H1 (cell line): ENCODE results near the gene BABAM2. TPM values are rescaled to one million over a fixed set of nuclear protein-coding genes. Genes with fewer than 3 reads are reported as not detected.

ENCODE experiments used
- CTCF ChIA-PET: fragments of 300-600 bp; sonication (Branson Sonifier 250); formaldehyde crosslinking; loops from one replicate; lab custom pipeline; 2021; ENCODE audit not compliant: partially characterized antibody; lab: Charles Lee
- POLR2A ChIA-PET: fragments of 300-600 bp; sonication (Branson Sonifier 250); formaldehyde crosslinking; loops from one replicate; lab custom pipeline; 2021; ENCODE audit warnings: inconsistent platforms; ENCODE audit not compliant: partially characterized antibody; lab: Charles Lee
- DNase-seq, 2 experiments: peaks; one replicate each; pipeline versions ENCODE4 v3.0.0 to v3.0.0-alpha.2; 2010 to 2022; ENCODE audit warnings: low spot score in 2 of 2, low read depth in 1 of 2, mixed read lengths in 1 of 2
- FAIRE-seq: peaks from 2 replicates; lab custom pipeline; 2011; peaks lifted over from hg19 to GRCh38; lab: Jason Lieb, UNC
- H2AFZ ChIP-seq: 2 replicates; pipeline ENCODE4 v1.8.1; 2012; ENCODE audit warnings: low read length, inconsistent platforms
- H2AK5ac ChIP-seq: 2 replicates; pipeline ENCODE4 v1.6.1; 2013; ENCODE audit warnings: low read depth, low read length
- H2BK120ac ChIP-seq: replicated peaks from 2 replicates; pipeline ENCODE3; 2013; ENCODE audit warnings: low read depth, low read length, inconsistent platforms
- H2BK12ac ChIP-seq: 2 replicates; pipeline ENCODE4 v1.6.1; 2013; ENCODE audit warnings: low read depth, low read length
- H2BK15ac ChIP-seq: 2 replicates; pipeline ENCODE4 v1.6.1; 2013; ENCODE audit warnings: low read length
- H2BK20ac ChIP-seq: 2 replicates; pipeline ENCODE4 v1.6.1; 2013; ENCODE audit warnings: low read length
- H2BK5ac ChIP-seq: 2 replicates; pipeline ENCODE4 v1.6.1; 2013; ENCODE audit warnings: low read depth, low read length
- H3K14ac ChIP-seq: 2 replicates; pipeline ENCODE4 v1.6.1; 2013; ENCODE audit warnings: inconsistent platforms; ENCODE audit not compliant: insufficient read length
- H3K18ac ChIP-seq: 2 replicates; pipeline ENCODE4 v1.6.1; 2013; ENCODE audit warnings: low read length; ENCODE audit errors: extremely low read depth
- H3K23ac ChIP-seq: 2 replicates; pipeline ENCODE4 v1.6.1; 2013; ENCODE audit warnings: inconsistent platforms; ENCODE audit not compliant: insufficient read length
- H3K23me2 ChIP-seq: 2 replicates; pipeline ENCODE4 v1.6.1; 2013; ENCODE audit warnings: low read depth, low read length
- H3K27ac ChIP-seq: 2 replicates; pipeline ENCODE4 v1.6.1; 2011; ENCODE audit warnings: low read depth, low read length, inconsistent platforms
- H3K27me3 ChIP-seq, 4 experiments: replicated peaks in 1 of 4; 1 replicate in 1 of 4; 2 replicates in 3 of 4; pipeline versions ENCODE4 v1.6.1 to v1.8.1; 2011 to 2013; ENCODE audit warnings: low read length in 3 of 4, mild to moderate bottlenecking in 3 of 4, inconsistent platforms in 2 of 4, mixed read lengths in 2 of 4, moderate library complexity in 1 of 4; ENCODE audit not compliant: control insufficient read depth in 3 of 4, insufficient read depth in 3 of 4; ENCODE audit errors: extremely low read depth in 1 of 4
- H3K36me3 ChIP-seq, 4 experiments: 2 replicates each; pipeline versions ENCODE4 v1.6.1 to v1.8.1; 2011 to 2013; ENCODE audit warnings: mild to moderate bottlenecking in 4 of 4, low read length in 3 of 4, moderate library complexity in 2 of 4, control low read depth in 1 of 4, inconsistent platforms in 1 of 4; ENCODE audit not compliant: insufficient read depth in 4 of 4, control insufficient read depth in 2 of 4
- H3K4ac ChIP-seq: replicated peaks from 2 replicates; pipeline ENCODE3; 2013; ENCODE audit warnings: low read length, low read depth, mixed read lengths, inconsistent platforms; ENCODE audit not compliant: insufficient read length
- H3K4me1 ChIP-seq, 4 experiments: replicated peaks in 1 of 4; 1 replicate in 1 of 4; 2 replicates in 3 of 4; pipeline versions ENCODE4 v1.6.1 to v1.8.1; 2011 to 2013; ENCODE audit warnings: low read length in 3 of 4, inconsistent platforms in 2 of 4, mixed read lengths in 1 of 4; ENCODE audit not compliant: insufficient read depth in 4 of 4, control insufficient read depth in 3 of 4
- H3K4me2 ChIP-seq, 2 experiments: 2 replicates each; pipeline versions ENCODE4 v1.6.1 to v1.8.1; 2011 to 2013; ENCODE audit warnings: low read depth in 2 of 2, low read length in 2 of 2, control low read depth in 1 of 2, inconsistent platforms in 1 of 2, mild to moderate bottlenecking in 1 of 2; ENCODE audit not compliant: insufficient read depth in 1 of 2
- H3K4me3 ChIP-seq, 4 experiments: fragments of 200-600, 300-600 bp in 1 of 4; sonication (generic), shearing (Covaris generic), sonication (Bioruptor Twin) in 1 of 4; 2 replicates each; pipeline versions ENCODE4 v1.5.1 to v1.8.1; 2011 to 2016; ENCODE audit warnings: low read length in 4 of 4, low read depth in 3 of 4, control low read depth in 2 of 4, inconsistent platforms in 2 of 4, mild to moderate bottlenecking in 2 of 4, mixed read lengths in 1 of 4, moderate library complexity in 1 of 4; ENCODE audit not compliant: insufficient read depth in 2 of 4; ENCODE audit errors: extremely low read depth in 1 of 4
- H3K56ac ChIP-seq: replicated peaks from 2 replicates; pipeline ENCODE3; 2013; ENCODE audit warnings: low read depth, mild to moderate bottlenecking, mixed read lengths, low read length, inconsistent platforms; ENCODE audit not compliant: insufficient read length
- H3K79me1 ChIP-seq: 2 replicates; pipeline ENCODE4 v1.6.1; 2013; ENCODE audit warnings: low read depth, low read length, control low read depth
- H3K79me2 ChIP-seq, 2 experiments: 2 replicates each; pipeline versions ENCODE4 v1.6.1 to v1.8.1; 2012 to 2013; ENCODE audit warnings: low read length in 2 of 2, mild to moderate bottlenecking in 2 of 2, inconsistent platforms in 1 of 2; ENCODE audit not compliant: insufficient read depth in 2 of 2, control insufficient read depth in 1 of 2
- H3K9ac ChIP-seq, 4 experiments: replicated peaks in 1 of 4; 1 replicate in 1 of 4; 2 replicates in 3 of 4; pipeline versions ENCODE4 v1.6.1 to v1.8.1; 2011 to 2013; ENCODE audit warnings: low read depth in 3 of 4, low read length in 3 of 4, control low read depth in 2 of 4, mild to moderate bottlenecking in 2 of 4, moderate library complexity in 2 of 4, inconsistent platforms in 1 of 4; ENCODE audit errors: extremely low read depth in 1 of 4
- H3K9me3 ChIP-seq, 2 experiments: 2 replicates each; pipeline versions ENCODE4 v1.6.1 to v1.8.1; 2012 to 2013; ENCODE audit warnings: mild to moderate bottlenecking in 2 of 2, moderate library complexity in 2 of 2, control low read depth in 1 of 2, inconsistent platforms in 1 of 2, low read depth in 1 of 2, low read length in 1 of 2, mixed read lengths in 1 of 2; ENCODE audit not compliant: insufficient read depth in 2 of 2
- H4K20me1 ChIP-seq, 2 experiments: replicated peaks in 1 of 2; 2 replicates each; pipeline versions ENCODE3 to v1.8.1; 2011 to 2013; ENCODE audit warnings: inconsistent platforms in 2 of 2, low read length in 2 of 2, mild to moderate bottlenecking in 1 of 2; ENCODE audit not compliant: insufficient read depth in 2 of 2, control insufficient read depth in 1 of 2
- H4K5ac ChIP-seq: 2 replicates; pipeline ENCODE4 v1.6.1; 2013; ENCODE audit warnings: low read length, low read depth, mixed read lengths, inconsistent platforms; ENCODE audit not compliant: insufficient read length
- H4K8ac ChIP-seq: 2 replicates; pipeline ENCODE4 v1.8.0; 2013; ENCODE audit warnings: mild to moderate bottlenecking, moderate library complexity, low read length, inconsistent platforms; ENCODE audit not compliant: insufficient read depth; ENCODE audit errors: extremely low read depth
- H4K91ac ChIP-seq: replicated peaks from 2 replicates; pipeline ENCODE3; 2013; ENCODE audit warnings: low read length, mixed read lengths, inconsistent platforms; ENCODE audit not compliant: insufficient read length
- ATF3 ChIP-seq: IDR thresholded peaks from 2 replicates; pipeline ENCODE4 v1.6.1; 2011; ENCODE audit warnings: low read depth, mild to moderate bottlenecking, low read length; ENCODE audit not compliant: insufficient read depth
- CHD2 ChIP-seq: IDR thresholded peaks from 2 replicates; pipeline ENCODE4 v1.6.1; 2012; ENCODE audit warnings: low read length, improper control_type of control experiment
- E2F6 ChIP-seq: IDR thresholded peaks from 2 replicates; pipeline ENCODE4 v1.6.1; 2012; ENCODE audit warnings: inconsistent platforms
- JUND ChIP-seq: IDR thresholded peaks from 2 replicates; pipeline ENCODE4 v1.6.1; 2011; ENCODE audit warnings: mild to moderate bottlenecking, improper control_type of control experiment, low read length
- KDM4A ChIP-seq: IDR thresholded peaks from one replicate; pipeline ENCODE4 v1.7.1; 2012; ENCODE audit warnings: low read depth, mild to moderate bottlenecking, moderate library complexity, low read length, inconsistent platforms; ENCODE audit not compliant: severe bottlenecking
- NANOG ChIP-seq: IDR thresholded peaks from 2 replicates; pipeline ENCODE4 v1.6.1; 2011; ENCODE audit warnings: low read length, low read depth, mild to moderate bottlenecking, inconsistent platforms; ENCODE audit not compliant: insufficient read depth, poor library complexity, severe bottlenecking
- SAP30 ChIP-seq: fragments of 300-600 bp; sonication (generic); IDR thresholded peaks from 2 replicates; pipeline ENCODE4 v1.7.1; 2012; ENCODE audit warnings: low read length, moderate library complexity, mild to moderate bottlenecking, inconsistent platforms; ENCODE audit not compliant: insufficient read depth, insufficient replicate concordance
- TAF1 ChIP-seq: IDR thresholded peaks from 2 replicates; pipeline ENCODE4 v1.6.1; 2011; ENCODE audit warnings: mild to moderate bottlenecking, low read depth, low read length
- USF2 ChIP-seq: IDR thresholded peaks from 2 replicates; pipeline ENCODE4 v1.6.1; 2011; ENCODE audit warnings: low read length, improper control_type of control experiment
- WGBS, 2 experiments: shearing (Covaris generic) in 1 of 2; methylation state at CpG; one replicate each; pipeline versions ENCODE4 v1.1.6 to v1.1.7; 2013 to 2015; ENCODE audit warnings: low lambda C conversion rate in 2 of 2, mixed read lengths in 2 of 2, inconsistent platforms in 1 of 2, low coverage in 1 of 2, missing lambda C conversion rate in 1 of 2; ENCODE audit not compliant: insufficient replicate concordance in 2 of 2, insufficient coverage in 1 of 2, insufficient read length in 1 of 2; ENCODE audit errors: extremely low coverage in 1 of 2, missing lambda C conversion rate in 1 of 2; 5-methylcytosine and 5-hydroxymethylcytosine counted together
- polyA plus RNA-seq, 7 experiments: library from polyadenylated mRNA; depleted of rRNA in 3 of 7; stranded (reverse) in 5 of 7; unstranded in 2 of 7; fragments of >200 nt in 5 of 7; fragments of 200-250 nt in 2 of 7; gene quantifications; 1 replicate in 5 of 7; 2 replicates in 1 of 7; 4 replicates in 1 of 7; pipeline versions ENCODE4 v1.2.1 to v1.2.3, GENCODE V29; 2011 to 2013; ENCODE audit warnings: missing spikeins in 2 of 7, mixed read lengths in 2 of 7
- total RNA-seq: library from RNA; stranded (reverse); fragmentation: NEBNext Ultra II Directional; extraction: Animal tissue kit (Norgen Biotek cat#: 25700); gene quantifications from 2 replicates; pipeline ENCODE4 v1.2.1, GENCODE V29; 2021

The BABAM2 gene
- total and polyA plus RNA-seq, 2 of the 8 experiments (the other 6 are each of a cell fraction or from before 2014, with no cell fraction given) = 15.8 to 20.9 TPM

DNA sequence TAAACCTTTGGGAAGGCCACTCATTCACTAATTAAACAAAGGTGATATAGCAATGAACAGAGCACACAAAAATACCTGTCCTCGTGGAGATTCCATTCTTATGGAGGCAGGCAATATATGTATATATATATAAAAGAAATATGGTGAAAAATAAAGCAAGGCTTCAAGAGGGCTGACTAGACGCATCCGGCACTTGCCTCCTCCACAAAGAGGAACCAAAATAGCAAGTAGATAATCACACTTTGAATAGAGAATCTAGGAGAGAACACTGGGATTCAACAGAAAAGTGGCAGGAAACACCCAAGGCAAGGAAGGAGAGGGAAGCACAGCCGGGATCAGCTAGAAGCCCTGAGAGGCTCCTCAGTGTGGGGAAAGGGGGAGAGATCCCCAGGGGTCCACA, 283.7 kb downstream of the BABAM2 start:
- Histone ChIP-seq H3K18ac (no peak overlapping the region), H2BK15ac (no peak overlapping the region), H2BK120ac (no peak overlapping the region), H4K91ac (no peak overlapping the region), H3K36me3 (no peaks in the 10 kb centered on the region), H3K4me2 (no peak overlapping the region), H3K9ac (no peak overlapping the region), H2BK5ac (no peak overlapping the region), H3K4me3 (no peak overlapping the region), H2AK5ac (no peak overlapping the region), H2BK20ac (no peak overlapping the region), H3K79me1 (no peaks in the 10 kb centered on the region), H2BK12ac (no peak overlapping the region), H3K79me2 (no peaks in the 10 kb centered on the region), H3K9me3 (peaks cover 0 to 3% of the 10 kb centered on the region in 2 experiments; a peak in 1 of 4 replicates), H3K23ac (no peak overlapping the region), H3K4me1 (no peaks in the 10 kb centered on the region; a peak in 1 of 7 replicates), H3K27ac (no peak overlapping the region), H3K14ac (no peak overlapping the region), H4K5ac (no peak overlapping the region), H3K23me2 (no peaks in the 10 kb centered on the region), H4K20me1 (no peaks in the 10 kb centered on the region), H2AFZ (no peak overlapping the region), H3K27me3 (no peaks in the 10 kb centered on the region), H4K8ac (no peak overlapping the region), H3K4ac (no peak overlapping the region), H3K56ac (no peak overlapping the region)
- no peak for TF ChIP-seq SAP30
- no peak for TF ChIP-seq JUND
- TF ChIP-seq TAF1 = no peak
- TF ChIP-seq ATF3 = no peak
- no peak for TF ChIP-seq E2F6
- no peak for TF ChIP-seq CHD2
- no peak for TF ChIP-seq KDM4A
- no peak for TF ChIP-seq NANOG
- no peak for TF ChIP-seq USF2
- ChIA-PET POLR2A (interaction anchor here (0.7 kb wide), 1 partner anchor 12 kb away, joined by 3 read pairs; no protein-coding TSS in a partner anchor), CTCF (interaction anchor here (0.6 to 1.5 kb wide), 2 partner anchors 206 to 226 kb away, joined by 3 read pairs; no protein-coding TSS in a partner anchor)
- FAIRE-seq = no peak
- WGBS, 2 experiments = 83% methylated on average over 4 of the region's 4 CpGs; no CpG with 5 or more reads in 1 of the 2 experiments
- no peak for DNase-seq
